Cardiac muscle cell (in vitro differentiated cells and primary cell): ENCODE results near the gene CPT1B. TPM values are rescaled to one million over a fixed set of nuclear protein-coding genes. Genes with fewer than 3 reads are reported as not detected.

Source experiments
- DNase-seq, 2 donors: peaks; one replicate each; pipeline versions ENCODE4 v3.0.0 to v3.0.0-alpha.2; 2010 to 2017; ENCODE audit warnings: low read depth in 1 of 2, low spot score in 1 of 2
- H3K27ac ChIP-seq: fragments of 200-600 bp; sonication (generic); 2 replicates; pipeline ENCODE4 v1.5.1; 2016
- H3K27me3 ChIP-seq: fragments of 200-600 bp; sonication (generic); 2 replicates; pipeline ENCODE4 v1.6.0; 2016; ENCODE audit warnings: control low read depth
- H3K36me3 ChIP-seq: fragments of 200-600 bp; sonication (generic); 2 replicates; pipeline ENCODE4 v1.5.1; 2016; ENCODE audit warnings: control low read depth
- H3K4me1 ChIP-seq: fragments of 200-600 bp; sonication (generic); 2 replicates; pipeline ENCODE4 v1.8.1; 2017; ENCODE audit warnings: low read depth, mild to moderate bottlenecking, mixed run types
- H3K4me3 ChIP-seq: fragments of 200-600 bp; sonication (generic); 2 replicates; pipeline ENCODE4 v1.5.1; 2016; ENCODE audit warnings: mild to moderate bottlenecking
- H3K9me3 ChIP-seq: fragments of 200-600 bp; sonication (generic); 2 replicates; pipeline ENCODE4 v1.5.1; 2017; ENCODE audit warnings: low read depth, mild to moderate bottlenecking, control low read depth
- CTCF ChIP-seq: IDR thresholded peaks from 2 replicates; pipeline ENCODE4 v1.5.1; 2012; ENCODE audit warnings: low read depth, mild to moderate bottlenecking, low read length
- polyA plus RNA-seq: library from polyadenylated mRNA; unstranded; fragments of >200 nt; fragmentation: Nextera tagmentation; extraction: Ambion mirVana; gene quantifications from 2 replicates; pipeline ENCODE4 v1.2.1, GENCODE V29; 2016
- total RNA-seq: library from RNA; depleted of rRNA; stranded (reverse); fragments of >200 nt; gene quantifications from 2 replicates; pipeline ENCODE4 v1.2.3, GENCODE V29; 2016

Gene CPT1B
- total and polyA plus RNA-seq, 2 experiments from 2014 or later, result 39.1 to 58.7 TPM

- no peak for TF ChIP-seq CTCF
- no peak for DNase-seq
- Histone ChIP-seq H3K27ac (no peak overlapping the region), H3K27me3 (peaks cover 8% of the 10 kb centered on the region), H3K9me3 (no peaks in the 10 kb centered on the region), H3K36me3 (no peaks in the 10 kb centered on the region), H3K4me1 (peaks cover 3% of the 10 kb centered on the region), H3K4me3 (no peak overlapping the region)
Measured at GRCh38 chr22:50560034-50560433, 18.2 kb downstream of the CPT1B start.

DNA sequence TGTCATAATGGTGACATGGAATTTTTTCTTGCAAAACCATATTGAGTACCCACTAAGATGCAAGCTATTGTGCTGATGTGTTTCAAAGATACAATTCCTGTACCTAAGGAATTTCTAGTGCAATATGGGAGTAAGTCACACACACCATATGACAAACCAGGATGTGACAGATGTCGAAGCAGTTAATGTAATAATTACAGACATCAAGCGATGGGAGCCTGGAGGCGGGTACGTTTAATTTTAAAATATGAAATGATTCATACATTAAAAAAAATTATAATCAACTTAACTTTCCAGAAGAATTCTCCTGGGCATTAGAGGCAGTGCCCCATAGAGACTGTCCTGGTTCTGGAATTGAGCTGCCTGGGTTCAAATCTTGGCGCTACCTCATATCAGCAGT is 21.5 kb downstream of the CPT1B start:
- no peaks in the 10 kb centered on the region for H3K36me3 ChIP-seq
- H3K4me1 ChIP-seq, result no peaks in the 10 kb centered on the region

DNA sequence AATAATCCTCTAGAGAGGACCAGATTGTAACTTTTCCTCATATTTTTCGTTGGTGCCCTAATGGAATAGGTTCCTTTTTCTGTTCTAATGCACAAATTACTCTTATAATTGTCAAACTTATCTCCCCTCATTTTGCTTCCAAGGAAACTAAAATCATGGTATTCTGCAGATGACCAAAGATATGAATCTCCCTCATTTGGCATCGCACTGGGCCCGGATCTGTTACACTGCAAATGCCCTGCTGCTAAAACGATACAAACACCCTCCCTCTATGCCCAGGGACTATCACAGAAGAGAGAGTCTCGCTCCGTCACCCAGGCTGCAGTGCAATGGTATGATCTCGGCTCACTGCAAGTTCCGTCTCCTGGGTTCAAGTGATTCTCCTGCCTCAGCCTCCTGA is 24.9 kb downstream of the CPT1B start:
- no peak for TF ChIP-seq CTCF
- no peaks in the 10 kb centered on the region for H3K4me1 ChIP-seq
- H3K27ac ChIP-seq, result no peak overlapping the region
- H3K4me3 ChIP-seq, result no peak overlapping the region
- no peaks in the 10 kb centered on the region for H3K27me3 ChIP-seq
- no peaks in the 10 kb centered on the region for H3K9me3 ChIP-seq
- H3K36me3 ChIP-seq, result no peaks in the 10 kb centered on the region
- DNase-seq, result no peak

More for the DNA sequence above, 21.5 kb downstream of the CPT1B start:
- peaks cover 8% of the 10 kb centered on the region for H3K27me3 ChIP-seq
- H3K4me3 ChIP-seq, result no peak overlapping the region
- no peak overlapping the region for H3K27ac ChIP-seq
- no peak for TF ChIP-seq CTCF
- no peaks in the 10 kb centered on the region for H3K9me3 ChIP-seq
- no peak for DNase-seq

- no peak for TF ChIP-seq CTCF
- H3K4me3 ChIP-seq, result no peak overlapping the region
- DNase-seq, result no peak
- no peak overlapping the region for H3K27ac ChIP-seq
- no peaks in the 10 kb centered on the region for H3K27me3 ChIP-seq
- H3K36me3 ChIP-seq, result no peaks in the 10 kb centered on the region
- H3K9me3 ChIP-seq, result no peaks in the 10 kb centered on the region
- H3K4me1 ChIP-seq, result no peaks in the 10 kb centered on the region
Measured at GRCh38 chr22:50551160-50551752, 27.0 kb downstream of the CPT1B start.

DNA sequence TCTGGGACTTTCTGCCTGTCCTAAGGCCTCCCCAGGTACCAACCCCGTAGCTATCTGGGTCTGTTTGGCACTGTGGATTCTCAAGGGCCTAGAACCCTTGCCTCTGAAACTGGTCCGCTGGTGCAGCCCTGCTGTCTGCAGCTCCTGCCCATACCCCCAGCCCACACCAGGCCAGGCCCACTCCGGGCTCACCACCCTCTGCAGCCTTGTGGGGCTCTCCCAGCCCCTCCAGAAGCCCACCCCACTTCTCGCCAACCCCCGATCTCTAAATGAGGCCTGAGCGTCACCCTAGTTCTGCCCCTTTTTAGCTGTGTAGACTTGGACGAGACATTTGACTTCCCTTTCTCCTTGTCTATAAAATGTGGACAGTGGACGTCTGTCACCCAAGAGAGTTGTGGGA is 27.8 kb downstream of the CPT1B start:
- Histone ChIP-seq H3K4me3 (no peak overlapping the region), H3K36me3 (no peaks in the 10 kb centered on the region), H3K27ac (no peak overlapping the region), H3K27me3 (no peaks in the 10 kb centered on the region), H3K4me1 (peaks cover 6% of the 10 kb centered on the region), H3K9me3 (no peaks in the 10 kb centered on the region)
- TF ChIP-seq CTCF, result no peak
- no peak for DNase-seq
